NCI-H2196 treated with DMSO at 0.1 percent for 48 hours (cell line): ENCODE measurements around the gene CACTIN.
"Not testable (repeated sequence)": the region's sequence is repeated elsewhere in the genome, so short reads cannot be mapped to it uniquely, and the experiment has no call there.

Experiments
- DNase-seq: peaks from one replicate; lab custom pipeline; 2025; ENCODE audit not compliant: unreplicated experiment; lab: John Stamatoyannopoulos, UW

The CACTIN gene

DNA sequence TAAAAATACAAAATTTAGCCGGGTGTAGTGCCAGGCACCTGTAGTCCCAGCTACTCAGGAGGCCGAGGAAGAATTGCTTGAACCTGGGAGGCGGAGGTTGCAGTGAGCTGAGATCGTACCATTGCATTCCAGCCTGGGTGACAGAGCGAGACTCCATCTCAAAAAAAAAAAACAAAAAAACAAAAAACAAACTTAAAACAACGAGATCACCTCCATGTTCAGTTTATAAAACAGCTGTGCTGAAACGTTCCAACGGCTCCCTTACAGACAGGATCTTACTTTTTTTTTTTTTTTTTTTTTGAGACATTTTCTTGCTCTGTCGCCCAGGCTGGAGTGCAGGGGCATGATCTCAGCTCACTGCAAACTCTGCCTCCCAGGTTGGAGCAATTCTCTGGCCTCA is 2.2 kb upstream of the CACTIN start:
- DNase-seq: not testable (repeated sequence)

DNA sequence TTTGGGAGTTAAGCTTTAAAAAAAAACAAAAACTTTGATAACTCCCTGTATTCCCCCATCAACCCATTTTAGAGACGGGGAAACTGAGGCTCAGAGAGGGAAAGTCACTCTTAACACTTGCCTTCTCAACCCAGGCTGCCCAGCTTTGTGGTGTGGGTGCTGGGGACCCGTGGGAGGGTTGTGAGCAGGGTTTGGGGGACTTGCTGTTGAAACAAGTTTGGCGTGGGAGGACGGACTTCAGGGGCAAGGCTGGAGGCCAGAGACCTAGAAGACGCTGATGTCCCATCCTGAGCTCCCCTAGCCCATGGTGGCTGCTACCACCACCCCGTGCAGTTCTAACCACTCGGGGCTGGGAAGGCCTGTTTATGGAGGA is 747 bp upstream of the CACTIN start:
- no peak for DNase-seq

DNA sequence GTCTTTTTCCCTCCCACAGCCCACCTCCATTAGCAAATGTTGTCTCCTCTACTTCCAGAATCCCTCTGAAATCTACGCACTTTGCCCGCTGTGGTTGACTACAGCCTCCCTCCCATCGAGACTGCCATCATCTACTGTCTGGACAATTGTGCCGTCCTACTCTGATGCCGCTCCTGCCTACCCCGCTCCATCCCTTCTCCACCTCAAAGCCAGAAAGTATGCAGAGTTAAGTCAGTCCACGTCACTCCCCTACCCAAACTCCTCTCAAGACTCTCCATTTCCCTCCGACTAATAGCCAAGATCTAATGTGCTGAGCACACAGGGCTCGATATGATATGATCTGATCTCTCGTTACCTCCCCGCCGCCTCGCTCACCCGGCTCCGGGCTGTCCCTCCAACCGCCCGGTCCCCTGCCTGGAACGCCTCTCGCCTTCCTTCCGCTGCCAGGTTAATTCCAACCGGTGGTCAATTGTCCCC is 556 bp downstream of the CACTIN start:
- DNase-seq: no peak

DNA sequence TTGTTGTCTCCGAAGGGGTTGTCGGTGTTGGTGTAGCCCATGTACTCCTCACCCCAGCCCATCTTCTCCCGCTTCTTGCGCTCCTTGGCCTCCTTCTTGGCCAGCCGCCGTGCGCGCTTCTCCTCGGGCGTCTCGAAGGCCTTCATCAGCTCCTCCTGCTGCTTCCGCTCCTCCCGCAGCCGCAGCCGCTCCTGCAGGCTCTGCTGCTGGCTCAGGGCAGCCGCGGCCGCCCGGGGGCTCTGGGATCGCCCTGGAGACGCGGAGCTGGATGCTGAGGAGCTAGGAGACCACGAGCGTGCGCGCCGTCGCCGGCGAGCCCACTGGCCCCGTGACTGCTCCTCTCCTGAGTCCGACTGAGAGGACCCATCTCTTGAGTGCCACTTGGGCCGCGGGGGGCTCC is 2.9 kb downstream of the CACTIN start:
- DNase-seq: no peak

DNA sequence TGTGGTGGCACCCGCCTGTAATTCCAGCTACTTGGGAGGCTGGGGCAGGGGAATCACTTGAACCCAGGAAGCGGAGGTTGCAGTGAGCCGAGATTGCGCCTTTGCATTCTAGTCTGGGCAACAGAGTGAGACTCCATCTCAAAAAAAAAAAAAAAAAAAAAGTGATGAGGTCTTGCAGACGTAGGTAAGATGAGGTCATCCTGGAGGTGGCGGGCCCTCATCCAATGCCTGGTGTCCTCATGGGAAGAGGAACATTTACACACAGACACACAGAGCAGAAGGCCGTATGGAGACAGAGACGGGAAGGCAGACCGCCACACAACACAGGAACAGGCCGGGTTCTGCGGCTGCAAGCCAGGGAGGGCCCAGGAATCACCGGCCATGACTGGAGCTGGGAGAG is 4.4 kb downstream of the CACTIN start:
- no peak for DNase-seq

DNA sequence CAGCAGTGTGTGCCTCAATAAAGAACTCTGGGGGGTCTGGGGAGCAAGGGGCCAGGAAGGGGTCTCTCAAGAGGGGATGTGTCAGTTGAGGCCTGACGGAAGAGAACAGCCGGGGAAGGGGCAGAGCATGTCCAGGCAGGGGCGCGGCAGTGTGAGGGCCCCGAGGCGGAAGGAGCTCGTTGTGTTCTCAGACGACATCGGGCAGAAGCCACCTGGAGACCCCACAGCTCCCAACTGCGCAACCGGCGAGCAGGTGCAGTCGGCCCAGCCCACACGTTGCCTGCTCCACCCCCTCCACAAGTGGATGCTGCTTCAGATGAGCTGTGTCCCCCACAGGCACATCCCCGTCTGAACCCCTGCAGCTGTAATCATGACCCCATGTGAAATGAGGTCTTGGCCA is 4.9 kb downstream of the CACTIN start:
- DNase-seq: no peak

DNA sequence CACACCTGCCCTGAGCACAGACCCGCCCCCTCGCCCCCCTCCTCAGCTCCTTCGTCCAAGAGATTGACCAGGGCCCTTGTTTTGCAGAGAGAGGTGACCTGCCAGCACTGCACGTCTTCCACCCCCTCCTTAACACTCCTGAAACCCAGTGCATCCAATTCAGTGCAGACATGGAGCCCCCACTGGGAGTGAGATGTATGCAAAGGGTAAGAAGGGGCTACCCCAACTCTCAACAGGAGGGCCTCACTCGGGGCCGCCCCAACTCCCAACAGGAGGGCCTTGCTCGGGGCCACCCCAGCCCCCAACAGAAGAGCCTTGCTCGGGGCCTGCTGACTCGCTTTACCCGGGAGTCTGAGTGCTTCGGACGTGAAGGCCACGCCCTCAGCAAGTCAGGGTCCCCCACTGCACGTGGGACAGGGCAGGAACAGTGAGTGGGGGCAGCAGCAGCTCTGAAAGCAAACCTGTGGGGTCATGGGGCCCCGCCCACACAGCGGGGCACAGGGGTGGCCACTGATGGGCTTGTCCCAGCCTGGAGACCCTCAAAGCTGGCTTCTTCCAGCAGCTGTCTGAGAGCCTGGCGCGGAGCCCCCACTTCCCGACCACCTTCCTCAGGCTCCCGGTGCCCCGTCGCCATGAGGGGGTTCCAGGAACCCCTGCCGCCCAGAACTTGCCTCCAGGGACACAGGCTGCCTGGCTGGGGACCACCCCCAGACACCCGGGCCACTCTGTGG is 5.6 kb downstream of the CACTIN start:
- DNase-seq: no peak

DNA sequence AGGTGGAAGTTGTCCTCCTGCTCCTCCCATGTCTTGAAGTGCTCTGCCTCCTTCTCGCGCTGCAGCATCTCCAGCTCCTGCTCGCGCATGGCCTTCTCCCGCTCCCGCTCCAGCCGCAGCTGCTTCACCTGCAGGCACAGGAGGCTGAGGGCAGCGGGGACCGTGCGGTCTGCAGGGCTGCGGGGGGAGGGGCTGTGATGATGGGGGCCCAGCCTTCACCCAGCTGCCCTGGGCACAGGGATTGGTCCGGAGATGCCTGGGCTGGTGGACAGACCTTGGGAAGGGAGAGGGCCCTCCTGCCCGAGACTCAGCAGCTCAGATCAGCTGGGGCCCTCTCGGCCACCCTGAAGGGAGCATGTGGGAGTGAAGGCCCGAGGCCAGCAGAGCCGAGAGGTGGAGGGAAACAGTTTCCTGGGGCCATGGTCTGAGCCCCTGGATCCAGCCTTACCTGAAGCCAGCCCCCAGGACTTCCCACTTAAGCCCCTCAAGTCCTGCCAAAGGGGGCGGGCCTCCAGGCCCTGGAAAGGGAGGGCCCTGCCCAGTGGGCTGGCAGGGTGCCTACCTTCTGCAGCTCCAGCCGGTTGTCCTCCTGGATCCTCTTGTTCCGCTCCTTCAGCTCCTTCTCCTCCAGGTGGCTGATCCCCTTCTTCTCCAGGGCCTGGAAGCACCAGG is 6.3 kb downstream of the CACTIN start:
- no peak for DNase-seq

DNA sequence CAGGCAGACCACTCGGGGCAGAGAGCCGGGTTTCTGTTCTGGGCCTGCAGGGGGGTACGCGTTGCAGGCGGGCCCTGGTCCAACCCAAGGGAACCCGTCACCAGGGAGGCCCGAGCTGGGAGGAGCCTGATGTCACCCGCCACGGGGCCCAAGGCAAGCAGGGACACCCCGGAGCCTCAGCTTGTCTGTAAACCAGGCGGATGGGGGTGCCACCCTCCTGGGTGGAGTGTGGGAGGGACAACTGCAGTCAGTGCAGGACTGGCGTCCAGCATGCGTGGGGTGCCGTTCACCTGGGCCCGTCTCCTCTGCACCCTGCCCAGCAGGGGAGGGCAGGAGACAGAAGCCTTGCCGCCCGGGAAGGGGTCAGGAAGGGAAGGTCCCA is 7.0 kb downstream of the CACTIN start:
- DNase-seq: no peak

DNA sequence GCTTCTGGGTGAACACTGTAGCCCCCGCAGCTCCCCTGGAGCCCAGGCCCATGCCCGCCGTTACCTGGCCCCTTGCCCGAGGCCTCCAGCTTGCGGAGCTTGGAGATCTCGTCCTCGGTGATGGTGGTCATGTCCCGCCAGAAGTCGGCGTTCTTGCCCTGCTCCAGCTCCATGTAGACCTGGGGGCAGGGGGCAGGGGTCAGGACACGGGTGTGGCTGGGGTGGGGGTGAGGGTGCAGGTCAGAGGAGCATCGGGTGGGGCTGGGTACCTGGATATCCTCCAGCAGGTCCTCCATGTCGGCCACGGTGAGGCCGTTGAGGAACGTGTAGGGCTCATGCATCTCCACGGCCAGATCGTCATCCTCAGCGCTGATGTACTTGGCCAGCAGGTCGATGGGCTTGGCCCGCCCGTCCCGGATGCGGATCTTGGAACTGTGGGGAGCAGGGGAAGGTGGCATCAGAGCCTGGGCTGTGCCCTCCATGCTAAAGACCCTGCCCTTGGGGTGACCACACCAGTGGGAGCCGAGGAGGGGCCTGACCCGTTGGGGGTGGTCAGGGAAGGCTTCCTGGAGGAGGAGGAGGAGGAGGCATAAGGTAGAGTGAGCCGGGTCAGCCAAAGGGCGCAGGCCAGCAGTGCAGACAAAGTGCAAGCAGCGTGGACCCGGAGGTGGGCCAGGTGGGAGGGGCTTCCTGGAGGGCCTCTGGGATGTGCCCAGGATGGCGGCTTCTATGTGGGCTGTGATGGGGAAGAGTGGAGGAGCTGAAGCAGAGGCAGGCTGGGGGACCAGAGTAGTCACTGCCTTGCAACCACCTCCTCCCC is 7.6 kb downstream of the CACTIN start:
- DNase-seq: no peak

DNA sequence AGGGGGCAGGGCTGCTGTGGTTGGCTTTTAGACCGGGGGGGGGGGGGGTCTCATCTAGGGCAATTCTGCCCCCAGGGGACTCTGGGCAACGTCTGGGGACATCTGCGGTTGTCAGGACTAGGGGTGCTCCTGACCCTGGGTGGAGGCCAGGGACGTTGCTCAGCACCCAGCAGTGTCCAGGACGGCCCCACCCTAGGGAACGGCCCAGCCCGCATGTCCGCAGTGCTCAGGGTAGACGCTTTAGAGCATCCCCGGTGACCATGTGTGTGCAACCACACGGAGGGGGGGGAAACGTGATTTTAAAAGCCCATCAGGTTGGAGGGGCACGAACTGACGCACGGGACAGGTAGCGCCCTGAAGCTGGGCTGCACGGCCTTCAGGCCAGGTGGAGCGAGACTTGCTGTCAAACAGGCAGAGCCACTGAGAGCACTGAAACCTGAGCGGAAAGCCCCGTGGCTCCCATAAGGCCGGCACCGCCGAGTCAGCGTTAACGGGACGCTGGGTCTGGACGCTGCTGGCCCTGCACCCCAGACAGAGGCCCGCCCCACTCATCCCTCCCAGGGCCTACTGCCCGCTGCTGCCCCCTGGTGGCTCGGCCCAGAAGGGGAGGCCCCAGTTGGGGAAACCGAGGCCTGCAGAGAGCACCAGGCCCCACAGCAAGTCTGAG is 8.3 kb downstream of the CACTIN start:
- peak; percentile 7 for DNase-seq

DNA sequence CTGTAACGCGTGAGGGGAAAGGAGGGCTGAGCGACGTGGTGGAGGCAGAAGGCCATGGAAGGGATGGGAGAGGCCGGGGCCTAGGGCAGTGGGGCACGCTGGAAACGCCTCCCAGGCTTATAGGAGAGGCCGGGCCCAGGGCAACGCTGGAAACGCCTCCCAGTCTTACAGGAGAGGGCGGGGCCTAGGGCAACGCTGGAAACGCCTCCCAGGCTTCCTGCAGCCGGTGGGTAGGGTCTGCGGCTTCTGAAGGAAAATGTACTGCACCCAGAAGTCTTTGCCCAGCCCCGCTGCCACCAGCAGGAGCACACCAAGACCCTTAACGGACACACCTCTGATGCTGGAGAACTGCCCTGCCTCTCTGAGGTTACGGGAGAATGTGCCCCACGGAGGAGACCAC is 9.1 kb downstream of the CACTIN start:
- DNase-seq: no peak

DNA sequence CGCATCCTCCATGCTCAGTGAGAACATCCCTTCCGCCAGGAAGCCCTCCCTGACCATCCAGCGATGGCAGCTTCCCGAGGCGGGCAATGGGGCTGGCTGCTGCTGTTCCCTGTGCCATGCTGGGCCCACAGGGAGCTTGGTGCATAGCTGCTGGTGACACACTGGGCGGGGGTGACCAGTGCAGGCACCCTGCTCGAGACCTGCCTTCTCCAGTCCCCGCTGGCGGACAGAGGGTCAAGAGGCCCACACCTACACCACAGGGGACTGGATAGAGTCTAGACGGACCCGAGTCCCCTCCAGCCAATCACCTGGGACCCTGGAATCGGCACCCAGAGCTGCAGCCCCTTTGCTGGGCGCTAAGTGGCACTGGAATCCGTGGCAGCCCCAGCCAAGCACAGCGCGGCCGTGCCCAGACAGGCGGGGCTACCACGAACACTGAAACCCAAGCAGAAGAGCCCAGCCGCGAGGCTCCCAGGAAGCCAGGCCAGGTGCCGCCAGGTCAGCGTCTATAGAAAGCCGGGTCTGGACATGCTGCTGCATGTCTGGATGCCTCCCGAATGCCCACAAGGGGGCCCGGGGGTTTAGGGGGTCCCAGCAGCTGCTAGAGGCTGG is 11.0 kb downstream of the CACTIN start:
- DNase-seq: no peak

DNA sequence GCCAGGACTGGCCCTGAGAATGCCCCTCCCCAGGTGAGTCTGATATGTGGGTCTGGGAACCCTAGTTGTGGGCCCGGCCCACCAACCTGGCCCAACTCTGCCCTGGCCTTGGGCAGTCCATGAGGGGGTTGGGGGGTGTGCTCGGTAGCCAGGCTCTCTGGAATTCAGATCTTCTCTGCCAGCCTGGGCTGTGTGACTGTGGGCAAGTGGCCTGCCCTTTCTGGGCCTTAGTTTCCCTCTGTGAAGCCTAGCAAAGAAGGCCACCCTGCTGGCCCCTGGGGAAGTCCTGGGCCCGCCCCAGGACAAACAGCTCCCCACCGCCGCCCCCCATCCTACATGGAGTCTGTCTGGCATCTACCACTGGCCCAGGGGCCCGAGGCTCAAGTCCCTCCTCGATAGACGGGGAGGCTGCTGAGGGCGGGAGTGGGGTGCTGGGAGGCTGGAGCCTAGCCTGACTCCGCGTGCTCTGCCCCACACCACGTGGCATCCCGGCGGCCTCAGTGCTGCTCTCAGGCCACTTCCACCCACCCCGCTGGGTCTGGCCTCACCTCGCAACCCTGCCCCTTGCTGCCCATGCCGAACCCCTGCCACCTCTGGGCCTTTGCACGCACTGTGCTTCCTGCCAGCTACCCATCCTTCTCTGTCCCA is 11.6 kb downstream of the CACTIN start:
- no peak for DNase-seq

DNA sequence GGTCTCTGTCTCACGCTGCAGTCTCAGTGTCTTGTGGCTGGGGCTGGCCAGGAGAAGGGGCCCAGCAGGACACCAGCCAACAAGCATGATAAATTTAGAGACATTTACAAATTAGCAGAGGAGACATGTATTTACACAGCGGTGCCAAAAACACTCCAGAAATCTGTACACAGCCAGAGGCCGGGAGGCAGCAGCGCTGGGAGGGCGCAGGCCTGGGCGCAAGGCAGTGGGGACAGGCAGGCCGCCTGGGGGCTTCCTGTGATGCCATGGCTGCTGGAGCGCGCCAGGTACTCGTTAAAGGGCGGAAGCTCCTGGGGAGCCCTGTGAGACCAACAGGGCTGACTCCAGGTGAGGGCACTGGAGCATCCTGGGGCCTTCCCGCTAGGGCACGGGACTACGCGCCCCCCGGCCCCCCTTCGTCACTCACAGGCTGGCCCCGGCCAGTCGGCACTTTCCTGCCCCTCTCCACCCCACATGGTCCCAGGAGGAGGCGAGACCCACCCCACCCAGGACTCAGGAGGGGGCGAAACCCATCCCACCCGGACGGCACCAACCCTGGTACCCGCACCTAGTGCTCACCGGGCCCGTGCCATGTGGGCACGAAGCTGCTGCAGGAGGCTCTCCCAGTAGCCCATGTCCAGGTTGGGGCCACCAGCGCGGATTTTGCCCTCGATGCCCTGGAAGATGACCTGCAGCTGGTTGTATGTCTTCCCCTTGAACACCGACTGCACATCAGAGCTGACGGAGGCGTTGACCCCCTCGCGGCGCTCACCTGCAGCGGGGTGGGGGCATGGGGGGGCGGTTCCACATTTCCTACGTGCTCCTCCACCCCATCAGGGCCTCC is 12.6 kb downstream of the CACTIN start:
- DNase-seq: no peak

DNA sequence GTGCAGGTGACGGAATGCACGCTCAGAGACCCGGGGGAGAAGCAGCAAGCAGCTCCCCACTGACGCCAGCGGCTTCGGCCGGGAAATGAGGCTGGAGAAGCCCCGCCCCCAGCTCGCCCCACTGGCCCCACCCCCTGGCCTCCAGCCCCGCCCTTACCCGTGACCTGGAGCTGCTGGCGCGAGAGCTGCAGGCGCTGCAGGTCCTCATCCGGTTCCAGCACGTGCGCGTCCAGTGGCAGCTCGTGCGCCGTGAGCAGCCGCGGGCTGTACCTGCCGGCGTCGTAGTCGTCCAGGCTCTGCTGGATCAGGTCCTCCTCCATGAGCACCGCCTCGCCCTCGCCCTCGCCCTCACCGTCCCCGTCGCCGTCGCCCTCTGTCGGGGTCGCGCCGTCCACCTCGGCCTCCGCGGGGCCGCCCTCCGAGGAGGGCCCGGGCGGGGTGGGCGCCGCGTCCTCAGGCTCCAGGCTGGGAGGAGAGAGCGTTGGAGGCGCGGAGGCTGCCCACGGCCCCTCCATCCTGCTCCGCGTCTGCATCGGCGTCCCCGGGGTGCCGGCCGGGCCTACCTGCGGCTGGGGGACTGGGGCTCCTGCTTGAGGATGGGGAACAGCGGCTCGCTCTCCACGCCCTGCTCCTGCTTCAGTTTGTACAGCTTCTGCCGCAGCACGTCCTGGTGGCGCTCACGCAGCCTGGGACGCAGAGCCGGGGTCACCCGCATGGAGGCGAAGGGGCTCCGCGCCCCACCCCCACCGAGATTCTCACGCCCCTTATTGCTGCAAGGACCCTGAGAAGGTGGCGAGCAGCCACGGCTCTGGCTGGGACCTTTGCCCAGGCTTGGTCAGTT is 13.5 kb downstream of the CACTIN start:
- DNase-seq: no peak

DNA sequence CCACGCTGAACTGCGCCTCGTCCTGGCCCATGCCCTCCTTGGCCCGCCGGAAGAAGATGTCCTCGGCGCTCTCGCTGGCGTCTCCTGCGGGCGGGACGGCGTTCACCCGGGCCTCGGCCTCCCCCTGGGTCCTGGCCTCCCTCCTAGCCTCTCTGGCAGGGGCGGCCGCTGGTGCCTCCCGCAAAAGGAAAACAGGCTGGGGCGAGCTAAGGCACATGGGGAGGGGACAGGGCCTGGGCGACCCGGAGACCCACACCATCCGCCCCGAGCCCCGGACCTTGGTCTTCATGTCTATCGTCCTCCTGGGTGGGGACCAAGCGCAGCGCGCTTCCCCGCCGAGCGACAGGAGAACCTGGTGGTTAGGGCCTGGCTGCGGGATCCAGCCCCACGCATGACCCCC is 14.3 kb downstream of the CACTIN start:
- no peak for DNase-seq

DNA sequence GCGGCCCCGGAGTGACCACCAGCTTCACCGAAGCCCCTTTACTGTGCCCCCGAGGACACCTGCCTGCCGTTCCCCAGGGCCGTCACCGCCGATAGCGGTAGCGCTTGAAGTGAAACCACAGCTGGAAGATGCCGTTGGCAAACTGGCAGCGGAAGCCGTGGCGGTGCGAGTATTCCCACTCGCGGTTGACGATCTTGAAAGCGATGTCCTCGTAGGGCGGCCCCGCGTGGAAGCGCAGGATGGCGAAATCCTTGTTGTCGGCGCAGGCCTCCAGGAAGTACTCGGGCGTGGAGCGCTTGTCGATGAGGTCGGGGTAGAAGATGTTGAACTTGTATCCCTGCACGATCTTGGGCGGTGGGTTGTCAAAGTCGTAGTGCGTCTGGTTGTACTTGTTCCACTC is 14.7 kb downstream of the CACTIN start:
- DNase-seq: no peak
